Stimulated activated CD8-positive, alpha-beta memory T cell treated with anti-CD3 and anti-CD28 coated beads, Interleukin-4, amount 100 ng/mL, for 4 hours (primary cell): ENCODE results near the gene MLC1.

Experiments
- DNase-seq, 2 donors: peaks; one replicate each; pipeline ENCODE4 v3.0.0-alpha.2; 2020; ENCODE audit warnings: low read depth in 2 of 2, low spot score in 1 of 2

Gene MLC1

GRCh38 chr22:50078246-50078645 lies 7.0 kb downstream of the MLC1 start:
- DNase-seq: no peak

DNA sequence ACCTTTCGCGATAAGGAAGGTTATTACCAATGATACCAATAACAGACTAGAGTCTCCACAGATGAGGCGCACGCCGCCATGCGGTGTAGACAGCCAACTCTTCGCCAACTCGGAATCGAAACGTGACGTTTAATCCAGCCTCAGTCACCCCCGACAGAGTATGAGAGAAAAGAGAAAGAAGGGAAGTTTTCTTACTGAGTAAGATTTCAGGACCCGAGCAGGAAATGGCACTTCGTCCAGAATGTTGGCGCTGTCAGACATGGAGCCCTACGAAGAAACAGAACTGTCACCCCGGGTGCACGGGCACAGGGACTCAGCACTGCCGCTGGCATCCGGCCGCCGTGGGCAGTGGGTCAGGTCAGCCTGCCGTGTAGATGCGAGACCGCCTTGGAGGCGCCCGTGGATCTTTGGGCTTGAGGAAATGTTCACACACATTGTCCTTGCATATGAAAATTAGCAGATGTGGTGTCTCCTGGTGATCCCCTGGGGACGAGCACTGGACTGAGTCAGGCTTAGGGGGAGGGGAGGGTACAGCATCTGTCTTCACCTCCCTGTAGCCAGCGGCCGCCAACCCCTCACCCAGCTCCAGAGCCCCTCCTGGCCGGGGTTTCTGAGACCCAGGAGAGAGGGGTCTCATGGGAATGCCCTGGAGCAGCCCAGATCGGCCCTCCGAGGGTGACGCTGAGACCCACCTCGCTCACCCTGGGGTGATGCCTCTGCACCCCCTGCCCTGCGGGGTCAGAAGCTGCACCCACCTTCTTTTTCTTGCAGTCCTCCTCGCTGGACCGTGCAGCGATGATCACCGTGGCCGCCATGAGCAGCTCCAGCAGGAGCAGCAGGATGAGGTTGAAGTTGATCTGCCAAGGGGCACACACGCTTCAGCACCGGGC lies 8.3 kb downstream of the MLC1 start:
- no peak for DNase-seq

GRCh38 chr22:50074551-50075530 lies 10.4 kb downstream of the MLC1 start:
- no peak for DNase-seq

DNA sequence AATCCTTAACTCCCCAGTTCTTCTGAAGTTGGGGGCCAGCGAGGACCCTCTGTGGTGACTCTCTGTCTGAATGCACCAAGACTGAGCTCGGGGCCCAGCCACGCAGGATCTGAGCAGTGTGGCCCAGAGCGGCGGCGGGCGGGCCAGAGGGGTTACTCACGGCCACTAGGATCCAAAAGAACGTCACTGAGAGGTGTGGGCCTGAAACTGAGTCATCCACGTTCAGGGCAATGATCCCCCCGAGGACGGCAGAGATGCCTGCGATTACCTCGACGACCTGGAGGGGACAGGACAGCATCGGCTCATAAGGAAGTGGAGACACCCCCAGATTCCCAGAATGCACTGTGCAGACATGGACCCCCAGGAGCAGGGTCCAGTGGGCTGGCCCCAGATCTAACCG lies 11.2 kb downstream of the MLC1 start:
- DNase-seq: no peak

- DNase-seq: no peak
Measured at GRCh38 chr22:50072714-50073538, 12.3 kb downstream of the MLC1 start.

GRCh38 chr22:50072167-50072555 lies 13.1 kb downstream of the MLC1 start:
- DNase-seq: no peak

- DNase-seq: no peak
Measured at GRCh38 chr22:50071432-50072166, 13.6 kb downstream of the MLC1 start.

DNA sequence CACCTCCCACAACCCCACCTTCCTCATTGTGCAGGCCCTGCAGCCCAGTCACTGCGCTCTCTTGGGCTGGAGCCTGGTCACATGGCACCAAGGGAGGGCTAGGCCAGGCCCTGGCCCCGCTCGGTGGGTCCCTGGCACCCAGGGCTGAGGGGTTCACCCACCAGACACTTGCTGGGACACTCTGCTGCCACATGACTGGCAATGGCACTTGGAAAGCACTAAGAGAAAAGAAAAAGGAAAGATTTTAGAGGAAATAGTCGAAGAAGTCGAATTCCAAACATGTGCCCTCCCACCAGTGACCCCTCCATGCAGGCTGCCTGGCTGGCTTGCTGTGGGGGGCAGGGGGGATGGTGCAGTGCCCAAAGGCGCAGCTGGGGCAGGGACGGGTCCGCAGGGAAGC lies 14.9 kb downstream of the MLC1 start:
- no peak for DNase-seq

DNA sequence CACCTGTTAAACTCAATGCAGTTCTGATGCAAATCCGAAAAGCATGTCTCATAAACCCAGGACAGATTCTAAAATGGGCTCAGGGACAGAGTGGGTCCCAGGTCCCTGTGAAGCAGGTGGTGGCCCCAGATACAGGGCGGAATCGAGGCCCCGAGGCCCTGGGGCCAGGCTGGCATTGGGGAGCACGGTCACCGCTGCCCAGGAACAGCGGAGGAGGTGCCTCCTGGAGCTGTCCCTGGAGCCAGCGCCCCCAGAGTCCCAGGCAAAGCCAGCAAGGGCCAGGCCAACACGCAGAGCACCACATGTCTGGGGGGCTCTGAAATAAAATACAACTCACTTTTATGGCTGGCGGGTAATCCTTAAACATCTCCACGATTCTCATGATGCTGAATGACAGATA lies 17.1 kb downstream of the MLC1 start:
- no peak for DNase-seq

DNA sequence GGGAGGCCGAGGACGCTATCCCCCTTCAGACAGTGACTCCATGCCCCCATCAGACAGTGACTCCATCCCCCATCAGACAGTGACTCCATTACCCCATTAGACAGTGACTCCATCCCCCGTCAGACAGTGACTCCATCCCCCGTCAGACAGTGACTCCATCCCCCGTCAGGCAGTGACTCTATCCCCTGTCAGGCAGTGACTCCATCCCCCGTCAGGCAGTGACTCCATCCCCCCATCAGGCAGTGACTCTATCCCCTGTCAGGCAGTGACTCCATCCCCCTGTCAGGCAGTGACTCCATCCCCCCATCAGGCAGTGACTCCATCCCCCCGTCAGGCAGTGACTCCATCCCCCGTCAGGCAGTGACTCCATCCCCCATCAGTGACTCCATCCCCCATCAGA lies 18.0 kb downstream of the MLC1 start:
- no peak for DNase-seq

DNA sequence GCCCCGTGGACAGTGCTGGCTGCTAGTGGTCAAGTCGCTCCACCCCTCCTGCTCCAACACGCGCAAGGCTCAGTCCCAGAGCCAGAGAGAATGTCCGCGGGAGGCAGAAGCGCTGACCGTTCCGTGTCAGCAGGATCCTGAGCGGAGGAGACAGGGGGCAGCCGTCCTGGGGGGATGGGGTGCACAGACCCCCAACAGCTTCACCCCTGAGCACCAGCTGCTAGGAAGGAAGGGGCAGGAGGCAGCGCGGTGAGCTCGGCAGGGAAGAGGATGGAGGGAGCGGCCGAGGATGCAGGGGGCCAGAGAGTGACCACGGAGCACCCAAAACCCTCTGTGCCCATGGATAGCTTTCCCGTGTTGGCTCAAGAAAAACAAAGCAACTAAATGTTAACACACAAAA lies 20.8 kb downstream of the MLC1 start:
- DNase-seq: no peak

DNA sequence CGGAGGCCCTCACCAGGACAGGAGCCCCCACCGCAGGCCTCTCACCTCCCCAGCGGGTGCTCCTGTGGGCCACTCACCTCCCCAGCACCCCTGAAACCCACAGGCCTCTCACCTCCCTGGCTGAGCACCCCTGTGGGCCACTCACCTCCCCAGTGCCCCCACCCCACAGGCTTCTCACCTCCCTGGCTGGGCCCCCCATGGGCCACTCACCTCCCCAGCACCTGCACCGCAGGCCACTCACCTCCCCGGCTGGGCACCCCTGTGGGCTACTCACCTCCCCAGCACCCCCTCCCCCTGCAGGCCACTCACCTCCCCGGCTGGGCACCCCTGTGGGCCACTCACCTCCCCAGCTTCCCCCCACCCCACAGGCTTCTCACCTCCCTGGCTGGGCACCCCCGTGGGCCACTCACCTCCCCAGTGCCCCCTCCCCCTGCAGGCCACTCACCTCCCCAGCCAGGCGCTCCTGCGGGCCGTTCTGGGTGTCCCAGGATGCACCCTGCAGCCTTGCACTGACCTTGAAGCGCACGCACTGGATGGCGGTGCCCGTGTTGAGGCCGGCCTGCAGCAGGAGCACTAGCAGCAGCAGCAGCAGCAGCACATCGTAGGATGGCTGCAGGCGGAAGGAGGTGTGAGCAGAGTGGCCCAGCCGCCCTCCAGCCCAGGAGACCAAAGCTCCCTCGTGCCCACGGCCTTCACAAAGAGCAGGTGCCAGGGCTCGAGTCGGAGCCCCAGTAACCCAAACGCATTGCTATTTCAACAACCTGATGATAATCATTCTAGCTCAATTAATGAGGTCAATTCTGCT lies 21.4 kb downstream of the MLC1 start:
- no peak for DNase-seq

GRCh38 chr22:50062509-50063135 lies 22.6 kb downstream of the MLC1 start:
- DNase-seq: no peak

- DNase-seq: no peak
Measured at GRCh38 chr22:50061824-50062355, 23.3 kb downstream of the MLC1 start.

DNA sequence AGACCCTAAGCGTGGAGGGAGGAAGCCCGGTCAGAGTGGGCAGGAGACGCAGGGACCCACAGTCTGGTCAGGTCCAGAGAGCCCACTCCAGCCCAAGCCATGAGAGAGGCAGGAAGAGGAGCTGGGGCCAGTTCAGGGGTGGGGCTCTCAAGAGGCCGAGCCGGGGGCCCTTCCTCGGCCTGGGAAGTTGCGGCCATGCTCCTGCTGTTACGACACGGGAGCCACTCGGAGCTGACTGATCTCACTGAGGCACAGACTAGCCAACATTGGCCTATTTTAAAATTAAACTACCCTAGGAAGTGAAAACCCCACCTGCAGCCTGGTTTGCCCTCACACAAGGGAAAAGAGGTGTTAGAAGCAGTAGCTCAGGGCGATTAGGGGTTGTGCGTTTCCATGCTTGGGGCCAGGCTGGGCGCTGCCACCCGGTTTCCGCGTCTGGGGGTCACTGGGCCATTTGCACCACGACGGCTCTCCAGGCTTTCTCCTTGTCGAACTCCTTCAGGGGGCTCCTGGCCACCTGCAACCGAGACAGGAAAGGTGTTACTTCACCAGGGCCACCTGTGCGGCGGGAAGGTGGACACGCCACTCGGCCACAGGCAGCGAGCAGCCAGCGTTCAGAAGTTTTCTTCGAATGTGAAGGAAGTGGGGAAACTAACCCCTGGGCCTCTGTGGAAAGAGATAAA lies 23.9 kb downstream of the MLC1 start:
- no peak for DNase-seq

DNA sequence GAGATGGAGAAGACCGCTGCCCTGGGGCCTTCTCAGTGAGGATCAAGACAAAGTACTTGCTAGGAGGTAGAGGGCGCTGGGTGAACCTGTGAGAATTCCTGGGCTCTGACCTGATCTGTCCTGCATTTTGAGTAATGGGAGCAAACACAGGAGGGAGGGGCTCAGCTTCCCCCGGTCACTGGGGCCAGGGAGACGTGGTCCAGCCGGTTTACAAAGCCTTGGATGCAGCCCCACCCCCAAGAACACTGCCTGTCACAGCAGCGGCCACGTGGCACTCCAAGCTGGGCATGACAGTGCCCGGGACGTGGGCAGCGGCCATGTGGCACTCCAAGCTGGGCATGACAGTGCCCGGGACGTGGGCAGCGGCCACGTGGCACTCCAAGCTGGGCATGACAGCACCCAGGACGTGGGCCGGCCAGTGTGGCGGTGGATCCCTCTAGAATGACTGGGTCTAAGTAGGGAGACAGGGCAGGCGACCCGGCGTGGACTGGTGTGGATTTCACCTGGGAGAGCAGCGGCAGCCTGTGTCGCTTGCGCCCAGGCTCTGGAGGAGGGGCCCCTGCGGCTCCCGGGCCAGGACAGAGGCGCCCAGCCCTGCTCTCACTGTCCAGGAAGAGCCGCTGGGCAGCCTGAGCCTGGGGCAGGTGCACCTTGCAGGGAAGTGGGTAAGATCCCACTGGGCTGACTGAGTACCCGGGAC lies 24.6 kb downstream of the MLC1 start:
- no peak for DNase-seq

GRCh38 chr22:50059881-50060262 lies 25.4 kb downstream of the MLC1 start:
- DNase-seq: no peak
